Stimulated activated CD4-positive, alpha-beta T cell treated with anti-CD3 and anti-CD28 coated beads, Interleukin-1b, Interleukin-23, amount 100 ng/mL, for 24 hours (primary cell): Measurements from ENCODE around the gene LHFPL6.

Source experiments
- DNase-seq, 4 experiments: peaks; one replicate each; pipeline ENCODE4 v3.0.0-alpha.2; 2020; ENCODE audit warnings: low read depth in 4 of 4, low spot score in 1 of 4

Gene LHFPL6

DNA sequence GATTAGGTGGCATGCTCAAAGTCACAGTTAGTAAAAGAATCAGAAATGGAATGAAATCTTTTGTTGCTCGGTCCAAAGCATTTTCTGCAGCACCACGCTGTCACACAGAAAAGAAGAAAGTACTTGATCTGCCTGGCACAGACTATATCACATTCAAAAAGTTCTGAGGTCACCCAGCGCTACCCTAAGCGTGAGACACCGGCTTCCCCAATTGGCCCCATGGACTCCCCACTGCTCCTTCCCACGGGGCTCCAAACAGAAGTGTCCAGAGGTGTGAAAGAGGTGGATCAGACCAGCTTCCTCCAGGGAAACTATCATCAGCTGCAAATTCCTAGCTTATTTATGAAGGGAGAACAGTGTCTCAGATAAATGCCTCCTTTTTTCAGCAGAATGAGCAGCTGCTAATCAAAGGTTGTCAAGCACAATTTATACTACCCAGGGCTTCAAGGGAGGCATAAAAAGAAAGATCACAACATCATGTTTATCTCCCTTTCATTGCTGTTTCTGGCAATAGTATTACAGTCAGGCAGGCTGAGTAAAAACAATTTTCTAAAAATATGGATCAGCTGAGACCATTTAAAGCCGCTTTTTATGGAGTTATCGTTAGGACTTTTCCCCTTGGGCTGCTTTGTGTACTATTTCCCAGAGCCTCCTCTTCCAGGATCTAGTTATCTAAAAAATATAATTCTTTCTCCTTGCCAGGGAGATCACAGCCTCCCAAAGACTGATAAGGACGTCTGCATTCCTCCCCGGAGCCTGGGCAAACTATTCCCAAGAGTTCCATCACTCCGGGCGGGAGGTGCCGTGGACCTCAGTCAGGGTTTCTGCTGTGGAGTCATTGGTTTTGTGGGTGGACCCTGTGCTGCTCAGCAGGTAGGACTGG is 208.0 kb downstream of the LHFPL6 start:
- no peak for DNase-seq

DNA sequence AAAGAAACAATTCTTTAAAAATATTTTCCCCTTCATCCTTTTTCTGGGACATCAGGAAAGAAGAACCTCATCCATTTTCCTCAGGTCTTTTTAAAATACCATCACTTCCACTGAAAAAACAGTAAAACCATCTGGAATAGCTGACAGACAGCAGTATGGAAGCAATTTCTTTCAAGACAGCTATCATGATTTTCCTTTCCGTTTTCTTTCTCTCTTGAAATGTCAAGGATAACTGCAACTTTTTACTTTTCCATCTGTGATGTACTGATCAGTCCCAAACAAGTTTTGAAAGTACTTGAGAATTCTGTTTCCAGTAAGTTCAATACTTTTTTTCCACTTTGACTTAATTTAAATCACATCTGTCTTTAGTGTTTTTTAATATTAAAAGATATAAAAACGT is 211.2 kb downstream of the LHFPL6 start:
- DNase-seq, result no peak

DNA sequence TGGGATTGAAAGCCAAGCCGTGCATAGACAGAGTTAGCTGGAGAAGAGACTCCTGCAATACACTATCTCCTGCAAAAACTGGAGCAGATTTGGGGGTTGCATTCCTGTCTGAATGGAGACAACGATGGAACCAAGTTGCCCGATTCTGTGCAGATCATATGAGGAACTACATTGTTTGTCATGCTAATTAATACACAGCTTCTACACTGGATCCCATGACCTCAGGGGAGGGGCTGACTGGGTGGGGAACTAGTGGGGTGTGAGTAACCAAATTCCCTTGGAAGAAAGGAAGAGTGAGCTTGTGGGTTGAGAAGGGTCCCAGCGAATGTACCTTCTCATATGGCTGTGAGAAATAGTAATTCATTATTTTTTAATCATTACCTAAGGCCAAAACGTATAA is 214.0 kb downstream of the LHFPL6 start:
- DNase-seq, result no peak

DNA sequence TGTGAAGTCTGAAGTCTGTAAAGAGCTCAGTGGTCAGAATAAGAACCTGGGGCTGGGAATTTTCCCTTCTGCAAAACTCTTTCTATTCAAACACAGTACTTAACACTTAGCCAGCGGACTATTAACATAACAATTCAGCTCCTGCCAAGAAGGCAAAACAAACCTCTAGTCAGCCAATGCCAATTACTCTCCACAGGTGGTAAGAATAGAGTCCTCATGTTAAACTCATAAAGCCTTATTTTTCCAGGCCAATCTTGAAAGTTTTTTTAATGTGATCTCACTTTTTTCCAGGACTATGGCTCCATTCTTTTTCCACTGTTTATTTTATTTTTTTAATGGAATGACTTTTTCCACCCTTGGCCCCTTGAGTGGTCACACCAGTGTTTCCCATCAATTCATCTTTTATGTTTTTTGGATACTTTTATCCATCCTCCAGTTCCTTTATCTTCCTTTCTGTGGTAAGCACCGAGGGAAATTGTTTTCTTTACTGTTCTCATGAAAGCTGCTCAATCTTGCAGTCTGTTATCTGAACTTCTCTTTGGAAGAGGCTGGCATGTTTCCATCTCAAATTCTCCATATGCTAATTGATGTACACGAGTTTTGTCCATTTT is 217.3 kb downstream of the LHFPL6 start:
- DNase-seq, result no peak

DNA sequence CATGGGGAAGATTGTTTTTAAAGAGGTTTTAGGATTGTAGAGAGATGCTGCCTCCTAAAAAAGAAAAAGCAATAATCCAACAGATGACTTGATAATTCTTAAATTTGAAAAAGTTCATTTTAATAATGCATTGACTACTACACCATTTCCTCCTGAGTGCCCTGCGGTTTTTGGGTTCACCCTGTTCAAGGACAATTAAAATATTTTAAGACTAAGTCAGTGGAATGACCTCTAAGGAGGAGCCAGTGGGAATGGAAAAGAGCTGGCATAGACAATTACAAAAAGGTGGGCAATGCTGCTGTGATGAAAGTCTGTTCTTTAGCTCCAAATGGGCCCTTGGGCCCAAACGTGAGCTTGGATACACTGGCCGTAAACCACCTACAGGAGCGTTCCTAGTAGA is 217.8 kb downstream of the LHFPL6 start:
- DNase-seq, result no peak

DNA sequence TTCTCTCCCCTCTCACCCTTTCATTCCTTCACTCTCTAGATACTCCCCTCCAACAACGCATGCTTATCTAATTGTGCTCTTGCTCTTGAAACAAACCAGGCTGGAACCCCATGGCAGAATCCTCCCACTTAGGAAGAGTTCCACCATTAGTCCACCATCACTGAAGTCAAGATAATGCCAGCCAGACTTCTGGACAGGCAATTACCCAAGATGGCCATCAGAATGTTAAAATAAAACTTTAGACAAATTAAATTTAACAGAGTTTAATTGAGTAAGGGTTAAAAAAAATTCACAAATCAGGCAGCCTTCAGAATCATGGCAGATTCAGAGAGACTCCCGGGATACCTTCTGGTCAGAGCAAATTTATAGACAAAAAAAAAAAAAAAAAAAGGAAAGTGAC is 221.5 kb downstream of the LHFPL6 start:
- no peak for DNase-seq

DNA sequence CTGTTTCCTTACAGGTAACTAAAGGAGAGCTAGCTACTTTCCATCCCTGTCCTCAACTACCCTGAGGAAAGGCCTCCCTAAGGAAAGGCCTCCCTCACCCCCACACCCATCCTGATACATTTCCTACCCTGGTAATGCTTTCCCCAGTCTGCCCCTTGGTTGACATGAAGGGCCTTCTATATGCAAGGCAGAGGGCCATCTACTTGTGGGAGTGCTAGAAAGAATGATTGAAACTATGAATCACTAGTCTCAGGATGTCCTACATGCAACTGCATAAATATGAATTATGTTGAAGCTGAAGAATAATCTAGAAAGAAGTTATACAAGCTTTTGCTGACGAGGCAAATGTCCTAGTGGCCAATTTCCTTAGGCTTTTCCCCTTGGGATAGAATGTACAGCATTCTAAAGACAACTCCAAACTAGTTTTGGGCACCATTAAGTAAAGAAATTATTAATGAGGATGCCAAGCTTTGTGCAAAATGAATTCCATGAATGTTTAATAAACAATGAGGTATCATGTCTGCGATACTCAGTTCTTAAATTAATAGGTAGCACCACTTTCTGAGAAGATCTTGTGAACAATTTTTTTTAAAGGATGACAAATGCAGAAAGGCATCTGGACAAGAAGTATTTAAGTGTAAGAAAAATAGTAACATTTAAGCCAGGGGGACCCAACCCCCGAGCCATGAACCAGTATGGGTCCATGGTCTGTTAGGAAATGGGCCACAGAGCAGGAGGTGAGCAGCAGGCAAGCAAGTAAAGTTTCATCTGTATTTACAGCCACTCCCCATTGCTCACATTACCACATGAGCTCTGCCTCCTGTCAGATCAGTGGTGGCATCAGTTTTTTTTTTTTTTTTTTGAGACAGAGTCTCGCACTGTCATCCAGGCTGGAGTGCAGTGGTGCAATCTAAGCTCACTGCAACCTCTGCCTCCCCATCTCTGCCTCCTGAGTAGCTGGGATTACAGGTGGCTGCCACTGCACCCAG is 223.0 kb downstream of the LHFPL6 start:
- no peak for DNase-seq

DNA sequence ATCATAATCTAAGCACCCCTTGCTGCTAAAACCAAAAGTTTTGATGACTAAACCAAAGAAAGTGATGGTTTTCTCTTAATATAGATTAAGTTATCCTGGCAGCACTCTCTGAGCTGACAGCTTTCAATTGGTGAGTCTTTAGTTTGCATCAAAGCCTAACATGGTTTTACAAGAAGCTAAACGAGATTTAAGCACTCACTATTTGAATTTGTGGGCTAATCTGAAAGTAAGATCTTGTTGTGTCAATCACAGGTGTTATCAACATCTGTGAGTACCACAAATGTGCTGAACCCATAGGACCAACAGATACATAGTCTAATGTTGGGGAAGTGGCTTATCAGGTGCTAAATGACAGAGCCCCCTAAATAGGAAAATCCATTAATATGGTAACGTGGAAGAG is 223.9 kb downstream of the LHFPL6 start:
- DNase-seq, result no peak

DNA sequence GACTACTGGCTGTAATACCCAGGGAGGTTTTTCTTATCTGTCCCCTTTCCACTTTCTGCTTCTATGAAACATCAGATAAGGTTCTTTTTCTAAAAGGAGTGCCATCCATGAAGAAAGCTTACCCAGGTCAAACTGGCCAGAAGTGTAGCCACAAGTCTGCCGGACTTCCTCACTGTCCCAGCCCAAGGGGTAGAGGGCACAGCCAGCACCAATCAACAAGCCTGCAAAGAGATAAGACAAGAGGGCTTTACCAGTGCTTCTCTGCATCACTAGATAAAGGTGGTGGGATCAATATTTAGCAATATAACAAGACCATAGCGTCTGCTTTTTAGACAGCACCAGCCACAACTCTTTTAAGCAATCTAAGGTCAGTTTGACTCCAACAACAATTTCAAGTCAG is 224.7 kb downstream of the LHFPL6 start:
- no peak for DNase-seq

DNA sequence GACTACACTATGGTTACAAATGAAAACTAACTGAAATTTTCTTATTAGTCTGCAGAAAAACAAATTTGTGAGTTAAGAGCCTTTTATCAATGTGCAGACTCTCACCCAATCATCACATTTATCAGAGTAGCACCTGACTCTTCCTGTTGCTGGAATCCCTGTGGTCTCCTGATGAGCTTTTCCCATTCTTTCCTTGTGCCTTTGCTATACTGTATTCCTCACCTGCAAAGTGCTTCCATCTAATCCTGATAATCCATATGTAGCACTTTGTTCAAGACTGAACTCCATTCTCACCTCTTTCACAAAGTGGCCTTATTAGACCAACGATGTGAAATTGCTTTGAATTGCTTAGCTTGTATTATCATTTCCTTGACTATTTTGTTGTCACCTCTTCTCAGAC is 225.3 kb downstream of the LHFPL6 start:
- DNase-seq, result no peak

DNA sequence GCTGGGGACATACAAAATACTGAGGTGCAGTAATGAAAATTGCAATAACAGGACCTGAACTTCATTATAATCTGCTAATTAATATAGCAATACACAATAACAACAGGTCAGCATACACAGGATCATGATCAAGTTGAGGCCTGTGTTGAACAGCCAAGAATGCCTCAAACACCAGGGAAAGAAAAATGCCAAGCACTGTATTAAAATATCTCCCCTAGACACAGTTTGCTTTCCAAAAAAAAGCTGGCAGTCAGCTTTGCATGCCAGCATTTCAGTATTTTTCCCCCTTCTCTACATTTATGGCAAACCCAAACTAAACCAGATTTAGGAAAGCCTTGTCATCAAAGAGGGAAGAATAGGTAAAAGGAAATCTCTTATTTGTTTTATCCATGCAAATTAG is 226.9 kb downstream of the LHFPL6 start:
- no peak for DNase-seq

DNA sequence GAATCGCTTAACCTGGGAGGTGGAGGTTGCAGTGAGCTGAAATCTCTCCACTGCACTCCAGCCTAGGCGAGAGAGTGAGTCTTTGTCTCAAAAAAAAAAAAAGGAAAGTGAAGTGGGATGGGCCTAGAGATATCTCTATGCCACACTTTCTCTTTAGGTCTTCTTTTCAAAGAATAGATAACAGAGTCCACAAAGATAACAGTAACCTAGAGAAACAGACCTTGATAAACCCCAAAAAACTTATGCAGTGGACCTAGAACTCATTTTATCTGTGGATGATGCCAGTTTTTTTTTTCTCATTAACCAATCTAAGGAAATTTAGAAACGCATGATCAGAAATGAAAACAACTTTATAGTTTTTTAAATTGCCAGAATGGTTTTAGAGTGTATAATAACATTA is 227.4 kb downstream of the LHFPL6 start:
- no peak for DNase-seq

DNA sequence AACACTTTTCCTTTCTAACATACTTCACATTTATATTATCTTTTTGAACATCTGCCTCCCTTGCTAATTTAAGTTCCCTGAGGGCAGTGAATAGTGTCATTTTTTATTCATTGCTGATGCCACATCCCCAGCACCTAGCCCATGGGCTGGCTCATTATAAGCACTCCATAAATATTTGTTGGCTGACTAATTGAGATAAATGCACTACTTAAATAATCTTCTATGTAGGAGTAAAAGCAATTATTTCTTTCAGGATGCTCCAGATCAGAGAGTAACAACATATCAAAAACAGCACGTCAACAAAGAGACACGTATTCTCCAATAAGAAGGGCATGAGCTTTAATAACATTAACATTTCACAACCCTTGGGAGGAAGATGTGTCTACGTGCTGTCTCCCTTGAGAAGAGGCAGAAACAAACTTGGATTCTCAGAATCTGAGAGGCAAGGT is 228.2 kb downstream of the LHFPL6 start:
- DNase-seq, result no peak

DNA sequence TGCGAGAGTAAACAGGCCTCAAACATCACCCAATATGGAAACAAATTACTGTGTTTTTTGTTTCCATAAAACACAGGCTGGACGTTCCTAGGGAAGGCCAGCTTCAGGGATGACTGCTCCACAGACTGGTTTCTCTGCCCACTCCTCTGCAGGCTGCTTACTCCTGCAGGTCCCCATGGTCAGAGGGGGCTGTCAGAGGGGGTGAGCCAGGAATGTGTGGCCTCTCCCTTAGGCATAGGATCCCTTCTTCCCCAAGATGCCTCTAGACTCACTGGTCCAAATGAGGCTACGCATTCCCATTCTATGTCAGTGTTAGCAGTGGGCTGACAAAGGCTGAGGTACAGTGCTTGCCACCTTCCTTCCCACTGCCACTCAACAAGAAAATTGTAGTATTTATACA is 229.8 kb downstream of the LHFPL6 start:
- DNase-seq, result no peak

DNA sequence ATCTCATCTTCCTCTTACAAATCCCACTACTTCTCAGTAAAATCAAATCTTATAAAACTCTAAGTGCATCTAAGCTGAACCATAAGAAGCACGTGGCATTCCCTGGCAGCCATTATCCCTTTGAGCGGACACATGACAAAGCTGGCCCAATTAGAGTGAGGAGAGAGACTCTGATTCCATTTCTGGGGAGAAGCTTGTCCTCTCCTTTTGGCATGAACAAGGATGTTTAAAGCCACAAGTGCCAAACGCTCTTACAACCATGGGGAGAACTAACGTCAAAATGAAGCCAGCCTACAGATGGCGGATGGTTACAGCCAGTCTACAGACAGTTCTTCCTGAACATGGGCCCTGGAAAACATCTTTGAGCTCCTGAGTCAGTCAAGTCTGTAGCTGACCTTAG is 231.3 kb downstream of the LHFPL6 start:
- DNase-seq, result no peak

DNA sequence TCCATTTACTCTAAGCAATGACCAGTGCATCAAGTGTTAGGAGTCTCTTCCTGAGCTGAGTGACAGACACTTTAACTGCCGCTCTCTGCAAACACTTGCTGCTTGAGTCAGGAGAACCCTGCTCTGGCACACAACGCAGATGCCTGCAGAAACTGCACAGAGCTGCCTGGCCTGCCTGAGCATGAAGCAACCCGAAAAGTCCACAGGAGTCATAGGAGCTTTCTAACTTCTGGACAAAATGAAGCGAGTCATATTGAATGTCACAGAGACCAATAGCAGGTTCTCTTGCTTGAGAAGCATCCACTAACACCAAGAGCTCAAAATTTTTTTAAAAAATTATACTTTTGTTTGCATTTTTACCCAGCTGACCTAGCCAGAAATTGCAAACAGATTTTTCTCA is 232.4 kb downstream of the LHFPL6 start:
- no peak for DNase-seq

DNA sequence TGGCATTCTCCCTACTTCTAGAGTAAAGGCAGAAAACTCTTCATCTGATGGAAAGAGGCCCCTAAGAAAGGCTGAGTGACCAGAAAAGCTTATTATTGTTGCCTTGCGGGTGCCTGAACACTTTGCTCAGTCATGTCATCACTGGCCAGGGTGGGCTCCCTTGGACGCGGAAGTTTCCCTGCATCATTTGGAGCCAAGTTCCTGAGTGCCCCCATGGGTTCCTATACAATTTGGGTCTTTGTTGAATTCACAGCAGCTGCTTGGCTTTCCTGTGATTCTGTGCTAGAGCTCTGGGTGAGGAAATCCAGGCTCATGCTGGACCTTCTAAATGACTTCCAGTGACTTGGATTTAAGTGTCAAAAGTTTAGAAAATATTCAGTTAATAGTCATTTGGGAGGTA is 232.9 kb downstream of the LHFPL6 start:
- no peak for DNase-seq

DNA sequence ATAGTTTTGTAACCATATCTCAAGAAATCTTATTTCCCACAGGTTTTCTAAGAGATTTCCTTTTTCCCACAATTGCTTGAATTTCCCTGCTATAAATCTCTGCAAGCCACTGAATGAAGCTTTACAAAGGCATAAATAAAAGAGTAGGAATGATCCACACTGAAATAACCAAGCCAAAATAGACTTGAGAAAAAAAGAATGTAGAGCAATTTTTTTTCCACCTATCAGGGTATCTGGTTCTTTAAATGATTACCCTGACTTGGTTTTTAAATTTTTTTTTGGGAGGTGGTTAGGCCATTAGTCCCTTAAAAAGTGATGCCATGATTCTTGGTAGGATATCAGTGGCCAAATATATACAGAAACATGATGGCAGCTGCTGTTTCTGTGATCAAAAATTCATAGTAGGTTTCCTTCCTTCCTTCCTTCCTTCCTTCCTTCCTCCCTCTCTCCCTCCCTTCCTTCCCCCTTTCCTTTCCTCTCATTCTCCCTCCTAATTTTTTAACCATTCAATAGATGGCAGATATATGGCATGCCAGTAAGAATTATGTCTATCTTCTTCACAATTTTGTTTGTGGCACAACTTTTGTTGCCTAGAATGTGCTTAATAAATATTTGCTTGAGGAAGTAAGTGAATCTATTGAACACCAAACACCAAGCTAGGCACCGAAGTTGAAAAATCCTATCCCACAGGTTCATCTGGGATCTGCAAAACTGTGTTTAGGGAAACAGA is 233.7 kb downstream of the LHFPL6 start:
- no peak for DNase-seq

DNA sequence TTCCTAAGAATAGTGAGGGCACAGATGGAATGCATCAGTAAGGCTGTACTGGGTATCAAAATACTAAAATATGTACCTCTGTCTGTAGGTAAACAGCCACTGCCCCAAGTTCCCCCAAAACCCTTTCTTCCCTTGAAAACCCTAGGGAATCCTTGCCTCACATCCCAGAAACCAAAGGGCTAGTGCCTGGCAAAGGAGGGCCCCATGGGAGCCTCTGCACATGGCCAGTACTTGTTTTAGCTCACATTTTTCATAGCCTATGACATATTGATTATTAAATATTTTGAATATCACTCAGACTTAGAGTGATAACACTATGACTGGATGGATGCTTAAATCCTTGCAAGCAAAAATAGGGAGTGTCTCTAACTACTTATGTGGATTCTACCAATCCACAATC is 237.1 kb downstream of the LHFPL6 start:
- DNase-seq, result no peak

DNA sequence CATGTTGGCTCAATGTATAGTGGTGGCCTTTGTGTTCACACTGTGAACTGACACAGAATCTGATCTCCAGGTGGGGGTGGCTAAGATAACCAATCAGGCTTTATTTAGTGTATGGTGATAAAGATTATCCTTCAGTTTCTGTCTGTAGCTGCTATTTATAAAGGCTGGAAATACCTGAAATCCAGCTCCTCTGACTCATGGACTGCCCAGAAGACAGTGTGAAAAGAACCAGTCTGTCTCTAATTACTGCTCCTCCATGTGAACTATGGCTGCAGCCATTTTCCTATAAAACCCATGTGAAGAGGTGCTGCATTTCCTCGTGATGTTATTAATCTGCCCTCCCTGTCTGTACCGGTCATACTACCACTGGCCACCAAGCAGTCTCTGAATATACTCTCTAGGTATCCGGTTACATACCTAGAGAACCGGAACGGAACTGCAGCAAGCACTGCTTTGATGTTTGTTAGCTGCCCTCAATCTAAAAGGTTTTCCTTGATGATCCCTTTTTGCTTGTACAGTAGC is 238.0 kb downstream of the LHFPL6 start:
- no peak for DNase-seq

DNA sequence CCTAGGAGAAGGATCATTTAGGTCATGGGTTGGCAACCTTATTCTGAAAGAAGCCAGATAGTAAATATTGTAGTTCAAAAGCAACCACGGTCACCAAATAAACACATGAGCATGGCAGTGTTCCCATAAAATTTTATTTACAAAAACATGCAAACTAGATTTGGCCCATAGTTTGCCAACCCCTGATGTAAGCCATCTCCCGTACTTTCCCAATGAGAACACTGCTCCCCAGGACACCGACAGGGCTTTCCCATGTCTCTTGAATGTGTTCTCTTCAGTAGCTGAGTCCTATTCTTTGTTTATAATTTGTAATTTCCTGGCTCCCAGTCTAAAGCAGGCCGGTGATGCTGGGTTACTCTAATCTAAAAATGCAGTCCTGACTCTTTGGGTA is 239.6 kb downstream of the LHFPL6 start:
- no peak for DNase-seq
